Smooth muscle cell (in vitro differentiated cells): ENCODE measurements around the gene ZNF581. TPM values are rescaled to one million over a fixed set of nuclear protein-coding genes. Genes with fewer than 3 reads are reported as not detected.
A peak's percentile ranks its signal among the peaks of the same experiment; 100 is the strongest.

Source experiments
- DNase-seq: peaks from one replicate; lab custom pipeline; 2025; ENCODE audit not compliant: unreplicated experiment; lab: John Stamatoyannopoulos, UW
- H2AFZ ChIP-seq: fragments of 200-600 bp; sonication (generic); 2 replicates; pipeline ENCODE4 v1.6.0; 2016; ENCODE audit warnings: antibody characterized with exemption, low read depth, mild to moderate bottlenecking
- H3F3A ChIP-seq: fragments of 200-600 bp; sonication (generic); 2 replicates; pipeline ENCODE4 v1.6.0; 2017; ENCODE audit warnings: antibody characterized with exemption, low read depth
- H3K27ac ChIP-seq: fragments of 200-600 bp; sonication (generic); 2 replicates; pipeline ENCODE4 v1.5.1; 2016; ENCODE audit warnings: low read depth, mild to moderate bottlenecking
- H3K27me3 ChIP-seq: fragments of 200-600 bp; sonication (generic); 2 replicates; pipeline ENCODE4 v1.6.1; 2016; ENCODE audit warnings: low read depth, mild to moderate bottlenecking
- H3K36me3 ChIP-seq: fragments of 200-600 bp; sonication (generic); 2 replicates; pipeline ENCODE4 v1.5.1; 2016; ENCODE audit warnings: low read depth
- H3K4me1 ChIP-seq: fragments of 200-600 bp; sonication (generic); 2 replicates; pipeline ENCODE4 v1.5.1; 2016; ENCODE audit warnings: low read depth
- H3K4me2 ChIP-seq: fragments of 200-600 bp; sonication (generic); 2 replicates; pipeline ENCODE4 v1.6.0; 2016; ENCODE audit warnings: mild to moderate bottlenecking
- H3K4me3 ChIP-seq: fragments of 200-600 bp; sonication (generic); 2 replicates; pipeline ENCODE4 v1.5.1; 2016; ENCODE audit warnings: mild to moderate bottlenecking
- H3K79me2 ChIP-seq: fragments of 200-600 bp; sonication (generic); 2 replicates; pipeline ENCODE4 v1.6.0; 2016; ENCODE audit warnings: low read depth, mild to moderate bottlenecking
- H3K9ac ChIP-seq: fragments of 200-600 bp; sonication (generic); 2 replicates; pipeline ENCODE4 v1.6.0; 2016; ENCODE audit warnings: low read depth
- H3K9me3 ChIP-seq: fragments of 200-600 bp; sonication (generic); replicated peaks from 2 replicates; pipeline ENCODE4 v1.5.1; 2016; ENCODE audit warnings: low read depth
- H4K20me1 ChIP-seq: fragments of 200-600 bp; sonication (generic); 2 replicates; pipeline ENCODE4 v1.6.0; 2016; ENCODE audit warnings: low read depth
- WGBS: methylation state at CpG from one replicate; pipeline ENCODE4 v1.1.7; 2016; ENCODE audit warnings: low lambda C conversion rate; 5-methylcytosine and 5-hydroxymethylcytosine counted together
- polyA plus RNA-seq: library from polyadenylated mRNA; unstranded; fragments of >200 nt; fragmentation: Nextera tagmentation; extraction: Ambion mirVana; gene quantifications from 2 replicates; pipeline ENCODE4 v1.2.1, GENCODE V29; 2016
- total RNA-seq: library from RNA; depleted of rRNA; stranded (reverse); fragments of >200 nt; gene quantifications from 2 replicates; pipeline ENCODE4 v1.2.3, GENCODE V29; 2014
- TF ChIP-seq, protein P1 (sequence below): fragments of 200-600 bp; sonication (generic); IDR thresholded peaks from 2 replicates; pipeline ENCODE4 v1.5.1; 2017; ENCODE audit warnings: borderline replicate concordance, mild to moderate bottlenecking, antibody characterized with exemption; ENCODE audit not compliant: insufficient read depth, poor library complexity, severe bottlenecking

Gene ZNF581
- total and polyA plus RNA-seq, 2 experiments from 2014 or later, result 10.0 to 21.4 TPM

DNA sequence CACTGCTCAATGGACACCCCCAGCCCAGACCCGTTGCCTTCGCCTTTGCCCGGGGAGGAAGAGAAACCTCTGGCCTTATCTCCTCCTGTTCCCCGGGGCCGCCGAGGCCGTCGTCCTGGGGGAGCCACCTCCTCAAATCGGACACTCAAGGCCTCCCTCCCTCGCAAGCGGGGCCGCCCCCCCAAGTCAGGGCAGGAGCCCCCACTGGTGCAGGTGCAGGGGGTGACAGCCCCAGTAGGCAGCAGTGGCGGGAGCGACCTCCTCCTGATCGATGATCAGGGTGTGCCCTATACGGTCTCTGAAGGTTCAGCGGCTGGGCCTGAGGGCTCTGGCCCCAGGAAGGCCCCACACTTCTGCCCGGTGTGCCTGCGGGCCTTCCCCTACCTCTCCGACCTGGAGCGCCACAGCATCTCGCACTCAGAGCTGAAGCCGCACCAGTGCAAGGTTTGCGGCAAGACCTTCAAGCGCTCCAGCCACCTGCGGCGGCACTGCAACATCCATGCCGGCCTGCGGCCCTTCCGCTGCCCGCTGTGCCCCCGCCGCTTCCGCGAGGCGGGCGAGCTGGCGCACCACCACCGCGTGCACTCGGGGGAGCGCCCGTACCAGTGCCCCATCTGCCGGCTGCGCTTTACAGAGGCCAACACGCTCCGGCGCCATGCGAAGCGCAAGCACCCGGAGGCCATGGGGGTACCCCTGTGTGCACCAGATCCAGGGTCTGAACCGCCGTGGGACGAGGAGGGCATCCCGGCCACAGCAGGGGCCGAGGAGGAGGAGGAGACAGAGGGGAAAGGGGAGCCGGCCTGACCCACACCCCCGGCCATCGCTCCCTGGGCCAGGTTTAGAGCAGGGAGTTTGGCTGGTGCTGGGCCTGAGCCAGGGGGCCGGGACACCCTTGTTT is 41.1 kb upstream of the ZNF581 start:
- Histone ChIP-seq H2AFZ (no peak overlapping the region), H3K27me3 (no peaks in the 10 kb centered on the region), H3K27ac (no peak overlapping the region), H3K4me2 (no peak overlapping the region), H3K79me2 (peaks cover 11% of the 10 kb centered on the region), H3K9me3 (no peaks in the 10 kb centered on the region), H4K20me1 (peaks cover 10% of the 10 kb centered on the region), H3F3A (peaks cover 16% of the 10 kb centered on the region), H3K36me3 (no peaks in the 10 kb centered on the region), H3K4me1 (peaks cover 16% of the 10 kb centered on the region), H3K9ac (no peak overlapping the region), H3K4me3 (no peak overlapping the region)
- 97% methylated on average over 60 of the region's 60 CpGs for WGBS
- TF ChIP-seq, protein P1, sequence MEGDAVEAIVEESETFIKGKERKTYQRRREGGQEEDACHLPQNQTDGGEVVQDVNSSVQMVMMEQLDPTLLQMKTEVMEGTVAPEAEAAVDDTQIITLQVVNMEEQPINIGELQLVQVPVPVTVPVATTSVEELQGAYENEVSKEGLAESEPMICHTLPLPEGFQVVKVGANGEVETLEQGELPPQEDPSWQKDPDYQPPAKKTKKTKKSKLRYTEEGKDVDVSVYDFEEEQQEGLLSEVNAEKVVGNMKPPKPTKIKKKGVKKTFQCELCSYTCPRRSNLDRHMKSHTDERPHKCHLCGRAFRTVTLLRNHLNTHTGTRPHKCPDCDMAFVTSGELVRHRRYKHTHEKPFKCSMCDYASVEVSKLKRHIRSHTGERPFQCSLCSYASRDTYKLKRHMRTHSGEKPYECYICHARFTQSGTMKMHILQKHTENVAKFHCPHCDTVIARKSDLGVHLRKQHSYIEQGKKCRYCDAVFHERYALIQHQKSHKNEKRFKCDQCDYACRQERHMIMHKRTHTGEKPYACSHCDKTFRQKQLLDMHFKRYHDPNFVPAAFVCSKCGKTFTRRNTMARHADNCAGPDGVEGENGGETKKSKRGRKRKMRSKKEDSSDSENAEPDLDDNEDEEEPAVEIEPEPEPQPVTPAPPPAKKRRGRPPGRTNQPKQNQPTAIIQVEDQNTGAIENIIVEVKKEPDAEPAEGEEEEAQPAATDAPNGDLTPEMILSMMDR, result no peak
- no peak for DNase-seq

DNA sequence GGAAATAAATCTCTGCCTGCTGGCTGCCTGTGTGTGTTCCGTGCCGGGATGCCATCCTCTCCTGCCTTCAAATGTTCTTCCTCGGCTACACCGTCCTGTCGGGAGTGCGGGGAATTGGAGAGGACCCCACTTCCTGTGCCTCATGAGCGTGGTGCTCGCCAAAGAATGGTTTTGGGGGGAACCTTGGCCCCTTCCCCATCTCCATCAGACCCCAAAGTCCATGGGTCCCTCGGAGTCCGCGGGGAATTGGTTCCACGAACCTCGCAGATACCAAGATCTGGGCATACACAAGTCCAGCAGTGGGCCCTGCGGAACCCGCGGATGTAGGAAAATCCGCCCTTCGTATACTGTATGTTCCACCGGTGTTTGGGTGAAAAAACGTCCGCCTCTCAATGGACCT is 40.3 kb upstream of the ZNF581 start:
- Histone ChIP-seq H3K4me2 (no peak overlapping the region), H4K20me1 (peaks cover 17% of the 10 kb centered on the region), H3K4me1 (peaks cover 16% of the 10 kb centered on the region), H3F3A (peaks cover 16% of the 10 kb centered on the region), H3K9me3 (no peaks in the 10 kb centered on the region), H3K27ac (no peak overlapping the region), H3K36me3 (no peaks in the 10 kb centered on the region), H3K9ac (no peak overlapping the region), H3K27me3 (no peaks in the 10 kb centered on the region), H3K4me3 (no peak overlapping the region), H3K79me2 (peaks cover 18% of the 10 kb centered on the region), H2AFZ (no peak overlapping the region)
- 96% methylated on average over 21 of the region's 21 CpGs for WGBS
- TF ChIP-seq, protein P1, result no peak
- no peak for DNase-seq

DNA sequence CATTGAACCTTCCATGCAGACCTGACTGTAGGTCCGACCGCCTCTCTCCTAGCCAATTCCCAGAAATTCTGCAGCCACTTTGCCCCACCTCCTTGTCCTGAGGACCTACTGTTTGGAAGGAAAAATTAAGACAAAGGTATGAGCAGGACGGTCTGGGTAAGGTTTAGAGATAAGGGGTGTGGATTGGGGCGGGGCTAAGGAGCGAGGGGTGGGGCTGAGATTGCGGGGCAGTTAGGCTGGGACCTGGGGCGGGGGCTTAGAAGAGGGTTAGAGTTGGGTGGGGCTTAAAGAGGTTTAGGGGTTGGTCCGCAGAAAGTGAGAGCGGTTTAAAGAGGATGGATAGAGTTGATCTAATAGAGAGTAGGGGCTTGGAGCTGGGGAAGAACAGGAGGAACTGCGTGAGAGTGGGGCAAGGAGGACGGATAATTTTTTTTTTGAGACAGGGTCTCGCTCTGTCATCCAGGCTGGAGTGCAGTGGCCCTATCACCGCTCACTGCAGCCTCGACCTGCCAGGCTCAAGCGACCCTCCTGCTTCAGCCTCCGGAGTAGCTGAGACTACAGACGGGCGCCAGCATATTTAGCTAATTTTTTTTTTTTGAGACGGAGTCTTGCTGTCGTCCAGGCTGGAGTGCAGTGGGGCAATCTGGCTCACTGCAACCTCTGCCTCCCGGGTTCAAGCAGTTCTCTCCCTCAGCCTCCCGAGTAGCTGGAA is 39.7 kb upstream of the ZNF581 start:
- Histone ChIP-seq H3K79me2 (peaks cover 20% of the 10 kb centered on the region), H3K27ac (peak overlapping the region; percentile 85)

More for the DNA sequence above, 39.7 kb upstream of the ZNF581 start:
- H3K4me3 ChIP-seq, result no peak overlapping the region
- H4K20me1 ChIP-seq, result peaks cover 21% of the 10 kb centered on the region
- H3K9ac ChIP-seq, result no peak overlapping the region
- no peaks in the 10 kb centered on the region for H3K36me3 ChIP-seq
- DNase-seq, result no peak
- peaks cover 16% of the 10 kb centered on the region for H3K4me1 ChIP-seq
- TF ChIP-seq, protein P1, result no peak
- H2AFZ ChIP-seq, result no peak overlapping the region
- peak overlapping the region; percentile 88 for H3K4me2 ChIP-seq
- 70% methylated on average over 21 of the region's 22 CpGs for WGBS
- peaks cover 16% of the 10 kb centered on the region for H3F3A ChIP-seq
- no peaks in the 10 kb centered on the region for H3K9me3 ChIP-seq
- H3K27me3 ChIP-seq, result no peaks in the 10 kb centered on the region
